ENCODE measurements around the gene YIPF1.

DNA sequence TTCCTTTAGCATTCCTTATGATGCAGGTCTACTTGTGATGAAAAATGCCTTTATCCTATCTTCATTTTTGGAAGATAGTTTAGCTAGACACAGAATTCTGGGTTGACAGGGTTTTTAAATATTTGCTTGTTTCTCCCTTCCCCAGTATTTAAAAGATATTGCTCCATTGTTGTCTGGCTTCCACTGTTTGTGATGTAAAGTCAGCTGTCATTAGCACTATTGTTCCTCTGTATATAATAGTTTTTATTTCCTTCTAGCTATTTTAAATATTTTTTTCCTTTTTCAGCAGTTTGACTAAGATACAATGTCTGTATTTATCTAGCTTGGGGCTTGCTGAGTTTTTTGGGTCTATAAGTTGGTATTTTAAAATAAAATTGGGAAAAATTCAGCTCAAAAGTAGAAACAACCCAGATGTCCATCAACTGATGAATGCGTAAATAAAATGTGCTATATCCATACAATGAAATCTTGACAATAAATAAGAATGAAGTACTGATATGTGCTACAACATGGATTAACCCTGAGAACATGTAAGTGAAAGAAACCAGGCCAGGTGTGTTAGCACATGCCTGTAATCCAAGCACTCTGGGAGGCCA lies 44.7 kb upstream of the YIPF1 start:
- TF ChIP-seq, protein P1, sequence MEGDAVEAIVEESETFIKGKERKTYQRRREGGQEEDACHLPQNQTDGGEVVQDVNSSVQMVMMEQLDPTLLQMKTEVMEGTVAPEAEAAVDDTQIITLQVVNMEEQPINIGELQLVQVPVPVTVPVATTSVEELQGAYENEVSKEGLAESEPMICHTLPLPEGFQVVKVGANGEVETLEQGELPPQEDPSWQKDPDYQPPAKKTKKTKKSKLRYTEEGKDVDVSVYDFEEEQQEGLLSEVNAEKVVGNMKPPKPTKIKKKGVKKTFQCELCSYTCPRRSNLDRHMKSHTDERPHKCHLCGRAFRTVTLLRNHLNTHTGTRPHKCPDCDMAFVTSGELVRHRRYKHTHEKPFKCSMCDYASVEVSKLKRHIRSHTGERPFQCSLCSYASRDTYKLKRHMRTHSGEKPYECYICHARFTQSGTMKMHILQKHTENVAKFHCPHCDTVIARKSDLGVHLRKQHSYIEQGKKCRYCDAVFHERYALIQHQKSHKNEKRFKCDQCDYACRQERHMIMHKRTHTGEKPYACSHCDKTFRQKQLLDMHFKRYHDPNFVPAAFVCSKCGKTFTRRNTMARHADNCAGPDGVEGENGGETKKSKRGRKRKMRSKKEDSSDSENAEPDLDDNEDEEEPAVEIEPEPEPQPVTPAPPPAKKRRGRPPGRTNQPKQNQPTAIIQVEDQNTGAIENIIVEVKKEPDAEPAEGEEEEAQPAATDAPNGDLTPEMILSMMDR (IDR thresholded peaks at IDR 0.05; ENCODE audit: poor library complexity) = no peak
- TF ChIP-seq EZH2 (IDR thresholded peaks at IDR 0.05; ENCODE audit: borderline replicate concordance) (no peak), EZH2phosphoT487 (IDR thresholded peaks at IDR 0.05; ENCODE audit: low read depth, severe bottlenecking, unreplicated experiment) (no peak)
